Measurements from ENCODE around the gene GMEB1. TPM values are rescaled to one million over a fixed set of nuclear protein-coding genes. Genes with fewer than 3 reads are reported as not detected.

The GMEB1 gene
- total and polyA plus RNA-seq, 2 donors (not counting 3 experiments of a cell fraction or from before 2014, with no cell fraction given), result 8.1 to 16.0 TPM

DNA sequence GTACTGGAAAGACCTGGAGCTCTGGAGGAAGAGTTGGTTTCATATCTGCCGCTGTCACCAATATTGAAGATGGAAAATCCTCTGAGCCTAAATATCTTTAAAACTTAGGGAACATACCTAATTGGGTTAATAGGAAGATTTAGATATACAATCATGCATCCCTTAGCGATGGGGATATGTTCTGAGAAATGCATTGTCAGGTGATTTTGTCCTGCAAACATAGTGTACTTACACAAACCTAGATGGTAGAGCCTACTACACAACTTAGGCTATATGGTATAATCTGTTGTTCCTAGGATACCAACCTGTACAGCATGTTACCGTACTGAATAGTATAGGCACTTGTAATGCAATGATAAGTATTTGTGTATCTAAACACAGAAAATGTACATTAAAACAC, 90.7 kb downstream of the GMEB1 start:
- H3K9me1 ChIP-seq (replicated peaks; ENCODE audit: control insufficient read depth, extremely low read depth, insufficient read depth, low read length), result no peaks in the 10 kb centered on the region
- intact Hi-C loops (cut with micrococcal nuclease) (no loop called here), dilution Hi-C loops (cut with MboI; ENCODE audit: extremely low pct_ligation_motif_present, low sequenced_read_pairs) (no loop called here)
- no peaks in the 10 kb centered on the region for H3K9me3 ChIP-seq (replicated peaks; ENCODE audit: control insufficient read depth, insufficient read depth, low read length)
- H4K20me1 ChIP-seq (replicated peaks; ENCODE audit: control insufficient read depth, extremely low read depth, insufficient read depth, low read length), result peaks cover 34% of the 10 kb centered on the region
- TF ChIP-seq FOS (IDR thresholded peaks at IDR 0.05; ENCODE audit: borderline replicate concordance, insufficient read depth, low read length) (no peak), EZH2 (IDR thresholded peaks at IDR 0.05; ENCODE audit: borderline replicate concordance, low read depth, low read length, severe bottlenecking) (no peak), JUN (IDR thresholded peaks at IDR 0.05; ENCODE audit: borderline replicate concordance, insufficient read depth, insufficient read length, low read depth) (no peak), GATA2 (IDR thresholded peaks at IDR 0.05; ENCODE audit: insufficient read depth, insufficient read length, low read depth, low read length) (no peak), MYC (IDR thresholded peaks at IDR 0.05; ENCODE audit: low read depth, low read length) (no peak), POLR2AphosphoS5 (IDR thresholded peaks at IDR 0.05; ENCODE audit: insufficient read depth, low read depth, low read length) (no peak), POLR2A (IDR thresholded peaks at IDR 0.05; ENCODE audit: low read depth, low read length) (no peak)
- H3K4me3 ChIP-seq (replicated peaks in 1 of 3; ENCODE audit: insufficient read depth in 1 of 3, low read depth in 1 of 3, low read length in 3 of 3), result no peak overlapping the region
- FAIRE-seq, result no peak
- DNase-seq (ENCODE audit: low read depth, low spot score), result no peak
- H2AFZ ChIP-seq (ENCODE audit: low read depth, low read length), result no peak overlapping the region
- H3K27ac ChIP-seq (ENCODE audit: insufficient read depth, low read depth, low read length), result no peak overlapping the region
- peaks cover 94% of the 10 kb centered on the region for H3K79me2 ChIP-seq (ENCODE audit: control insufficient read depth, insufficient read depth, low read length)
- H3K27me3 ChIP-seq (ENCODE audit: control insufficient read depth in 2 of 2, insufficient read depth in 2 of 2, low read length in 2 of 2), result no peaks in the 10 kb centered on the region
- no peaks in the 10 kb centered on the region for H3K4me1 ChIP-seq (ENCODE audit: control insufficient read depth, extremely low read depth, insufficient read depth, low read length)
- no peak overlapping the region for H3K4me2 ChIP-seq (ENCODE audit: insufficient read depth, low read length)
- POLR2A ChIA-PET, result no interaction called here
- CTCF ChIA-PET, result interaction anchor here (0.9 to 1.0 kb wide), 3 partner anchors 22 to 118 kb away, joined by 3 read pairs; partner anchors contain the start of gene YTHDF2
- BruUV-seq (replicated peaks), result no TSS peak
- no peak overlapping the region for H3K9ac ChIP-seq (replicated peaks; ENCODE audit: extremely low read depth, insufficient read depth, low read length)
- H3K36me3 ChIP-seq (ENCODE audit: control insufficient read depth in 2 of 2, extremely low read depth in 1 of 2, insufficient read depth in 2 of 2, low read length in 2 of 2), result peaks cover 5 to 8% of the 10 kb centered on the region in 2 experiments

DNA sequence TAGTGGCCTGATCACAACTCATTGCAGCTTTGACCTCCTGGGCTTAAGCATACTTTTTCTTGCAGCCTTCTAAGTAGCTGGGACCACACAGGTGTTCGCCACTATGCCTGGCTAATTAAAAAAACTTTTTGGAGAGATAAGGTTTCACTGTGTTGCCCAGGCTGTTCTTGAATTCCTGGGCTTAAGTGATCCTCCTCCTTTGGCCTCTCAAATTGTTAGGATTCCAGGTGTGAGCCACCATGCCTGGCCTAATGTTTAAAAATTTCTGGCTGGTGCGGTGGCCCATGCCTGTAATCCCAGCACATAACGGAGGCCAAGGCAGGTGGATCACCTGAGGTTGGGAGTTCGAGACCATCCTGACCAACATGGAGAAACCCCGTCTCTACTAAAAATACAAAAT, 92.6 kb downstream of the GMEB1 start:
- peaks cover 92% of the 10 kb centered on the region for H3K79me2 ChIP-seq (ENCODE audit: control insufficient read depth, insufficient read depth, low read length)
- no peak overlapping the region for H3K4me3 ChIP-seq (replicated peaks in 1 of 3; ENCODE audit: insufficient read depth in 1 of 3, low read depth in 1 of 3, low read length in 3 of 3)
- H3K4me1 ChIP-seq (ENCODE audit: control insufficient read depth, extremely low read depth, insufficient read depth, low read length), result no peaks in the 10 kb centered on the region
- no peak for DNase-seq (ENCODE audit: low read depth, low spot score)
- H3K9me3 ChIP-seq (replicated peaks; ENCODE audit: control insufficient read depth, insufficient read depth, low read length), result no peaks in the 10 kb centered on the region
- POLR2A ChIA-PET, result no interaction called here
- H3K9me1 ChIP-seq (replicated peaks; ENCODE audit: control insufficient read depth, extremely low read depth, insufficient read depth, low read length), result no peaks in the 10 kb centered on the region
- BruUV-seq (replicated peaks), result no TSS peak
- no peak for TF ChIP-seq MYC (IDR thresholded peaks at IDR 0.05; ENCODE audit: low read depth, low read length)
- H3K27ac ChIP-seq (ENCODE audit: insufficient read depth, low read depth, low read length), result no peak overlapping the region
- H4K20me1 ChIP-seq (replicated peaks; ENCODE audit: control insufficient read depth, extremely low read depth, insufficient read depth, low read length), result peaks cover 26% of the 10 kb centered on the region
- FAIRE-seq, result peak; percentile 26
- CTCF ChIA-PET, result no interaction called here
- H2AFZ ChIP-seq (ENCODE audit: low read depth, low read length), result no peak overlapping the region
- peaks cover 2 to 10% of the 10 kb centered on the region in 2 experiments for H3K36me3 ChIP-seq (ENCODE audit: control insufficient read depth in 2 of 2, extremely low read depth in 1 of 2, insufficient read depth in 2 of 2, low read length in 2 of 2)
- H3K27me3 ChIP-seq (ENCODE audit: control insufficient read depth in 2 of 2, insufficient read depth in 2 of 2, low read length in 2 of 2), result no peaks in the 10 kb centered on the region
- intact Hi-C loops (cut with micrococcal nuclease), result no loop called here
- H3K9ac ChIP-seq (replicated peaks; ENCODE audit: extremely low read depth, insufficient read depth, low read length), result no peak overlapping the region
- no peak overlapping the region for H3K4me2 ChIP-seq (ENCODE audit: insufficient read depth, low read length)
- dilution Hi-C loops (cut with MboI; ENCODE audit: extremely low pct_ligation_motif_present, low sequenced_read_pairs), result no loop called here
